Ectodermal cell (in vitro differentiated cells): Measurements from ENCODE around the gene TFIP11. TPM values are rescaled to one million over a fixed set of nuclear protein-coding genes. Genes with fewer than 3 reads are reported as not detected.
A peak's percentile ranks its signal among the peaks of the same experiment; 100 is the strongest.

Experiments used
- H3K27ac ChIP-seq: 2 replicates; pipeline ENCODE4 v1.7.0; 2013; ENCODE audit warnings: mild to moderate bottlenecking, low read depth, low read length; ENCODE audit not compliant: insufficient read depth, poor library complexity, severe bottlenecking
- H3K27me3 ChIP-seq: 2 replicates; pipeline ENCODE4 v1.7.0; 2013; ENCODE audit warnings: mild to moderate bottlenecking, low read length; ENCODE audit not compliant: insufficient read depth, control insufficient read depth, poor library complexity, severe bottlenecking
- H3K36me3 ChIP-seq: one replicate; pipeline ENCODE4 v1.7.0; 2013; ENCODE audit warnings: low read length; ENCODE audit not compliant: control insufficient read depth, insufficient read depth
- H3K4me1 ChIP-seq: one replicate; pipeline ENCODE4 v1.7.0; 2013; ENCODE audit warnings: low read length; ENCODE audit not compliant: control insufficient read depth, insufficient read depth
- H3K4me3 ChIP-seq: 2 replicates; pipeline ENCODE4 v1.7.0; 2013; ENCODE audit warnings: low read depth, low read length, control low read depth; ENCODE audit not compliant: insufficient read depth
- H3K9me3 ChIP-seq: 2 replicates; pipeline ENCODE4 v1.7.0; 2013; ENCODE audit warnings: mild to moderate bottlenecking, low read length, moderate library complexity; ENCODE audit not compliant: control insufficient read depth
- WGBS, 2 experiments: methylation state at CpG; one replicate each; pipeline ENCODE4 v1.1.7; 2013; ENCODE audit warnings: missing lambda C conversion rate in 2 of 2; 5-methylcytosine and 5-hydroxymethylcytosine counted together
- polyA plus RNA-seq, 4 experiments: library from polyadenylated mRNA; stranded (reverse); fragments of 50-300 nt; gene quantifications; one replicate each; pipeline ENCODE4 v1.2.3, GENCODE V29; 2013

Gene TFIP11
- polyA plus RNA-seq (2013, experiment 1 of 4) = 27.0 TPM
- polyA plus RNA-seq (2013, experiment 2 of 4) = 32.3 TPM
- polyA plus RNA-seq (2013, experiment 3 of 4) = 17.7 TPM
- polyA plus RNA-seq (2013, experiment 4 of 4) = 24.4 TPM

DNA sequence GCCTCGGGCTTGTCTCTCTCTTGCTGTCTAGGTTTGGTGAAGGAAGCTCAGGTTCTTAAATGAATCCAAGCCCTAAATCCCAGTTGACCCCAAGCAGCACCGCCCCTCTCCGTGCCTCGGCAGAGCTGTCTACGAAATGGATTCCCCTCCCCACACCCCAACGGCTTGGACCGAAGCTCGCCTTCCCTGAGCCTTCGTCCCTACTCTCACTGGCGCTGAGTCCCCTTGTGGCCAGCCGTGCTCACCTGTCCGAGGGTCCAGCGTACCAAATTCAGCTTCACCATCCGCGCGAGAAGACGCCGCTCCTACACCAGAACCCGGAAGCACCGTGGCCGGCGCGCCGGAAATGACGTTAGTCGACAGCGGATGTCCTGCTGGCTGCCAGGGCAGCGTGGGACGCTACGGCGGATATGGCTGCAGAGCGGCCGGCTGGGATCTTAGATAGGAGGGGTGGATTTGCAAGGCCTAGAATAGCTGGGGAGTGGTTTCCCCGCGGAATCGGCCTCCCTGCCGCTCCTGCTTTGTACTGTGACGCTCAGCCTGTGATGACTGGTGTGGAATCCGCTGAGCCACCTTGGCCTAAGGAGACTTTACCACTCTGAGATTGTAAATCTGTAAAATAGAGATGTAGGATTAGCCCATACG lies at the start of gene TFIP11:
Gene TFIP11 (minus strand): TSS at position 325 of the 645 bp plus-strand sequence. CDS start 2,201 bp downstream, outside the sequence.
- 0 to 1% methylated on average over 40 of the region's 40 CpGs for WGBS, 2 experiments
- peak within 1 kb of the TSS; percentile 83 for H3K4me3 ChIP-seq
- H3K27me3 ChIP-seq = no peaks in the 10 kb centered on the region
- H3K27ac ChIP-seq = no peak within 1 kb of the TSS
- H3K4me1 ChIP-seq = peaks cover 9% of the 10 kb centered on the region
- H3K9me3 ChIP-seq = no peaks in the 10 kb centered on the region
- peaks cover 20% of the 10 kb centered on the region for H3K36me3 ChIP-seq

DNA sequence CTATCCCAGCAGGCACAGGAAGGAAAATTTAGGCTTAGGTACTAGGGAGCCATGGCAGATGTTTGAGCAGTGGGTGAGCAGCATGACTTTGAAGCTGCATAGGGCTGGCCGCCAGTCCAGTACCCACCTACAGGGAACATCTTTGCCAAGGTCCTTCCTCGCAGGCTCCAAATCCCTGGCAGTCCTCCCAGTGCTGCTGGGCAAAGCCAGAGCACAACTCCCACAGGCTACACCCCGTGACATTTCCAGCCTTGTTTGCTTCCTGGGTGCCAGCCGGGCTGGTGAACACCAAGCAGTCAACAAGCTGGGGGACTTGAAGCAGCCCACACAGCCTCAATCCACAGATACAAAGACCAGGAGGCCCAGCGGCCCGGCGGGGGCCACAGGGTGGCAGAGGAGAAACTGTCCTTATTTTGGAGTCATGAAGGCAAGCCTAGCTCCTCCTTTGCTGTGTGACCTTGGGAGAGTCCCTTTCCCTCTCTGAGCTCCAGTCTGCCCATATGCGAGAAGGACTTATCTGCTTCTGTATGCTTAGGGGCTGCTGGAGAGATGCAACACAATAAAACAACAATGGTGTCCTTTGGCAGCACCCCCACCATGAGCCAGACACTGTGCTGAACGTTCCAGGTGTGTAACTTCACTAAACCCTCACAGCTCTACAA lies 49.6 kb upstream of the TFIP11 start:
- Histone ChIP-seq H3K27me3 (no peaks in the 10 kb centered on the region), H3K9me3 (no peaks in the 10 kb centered on the region), H3K36me3 (no peaks in the 10 kb centered on the region), H3K27ac (no peak overlapping the region), H3K4me1 (peaks cover 18% of the 10 kb centered on the region), H3K4me3 (no peak overlapping the region)
- 81 to 84% methylated on average over 9 of the region's 9 CpGs for WGBS, 2 experiments

DNA sequence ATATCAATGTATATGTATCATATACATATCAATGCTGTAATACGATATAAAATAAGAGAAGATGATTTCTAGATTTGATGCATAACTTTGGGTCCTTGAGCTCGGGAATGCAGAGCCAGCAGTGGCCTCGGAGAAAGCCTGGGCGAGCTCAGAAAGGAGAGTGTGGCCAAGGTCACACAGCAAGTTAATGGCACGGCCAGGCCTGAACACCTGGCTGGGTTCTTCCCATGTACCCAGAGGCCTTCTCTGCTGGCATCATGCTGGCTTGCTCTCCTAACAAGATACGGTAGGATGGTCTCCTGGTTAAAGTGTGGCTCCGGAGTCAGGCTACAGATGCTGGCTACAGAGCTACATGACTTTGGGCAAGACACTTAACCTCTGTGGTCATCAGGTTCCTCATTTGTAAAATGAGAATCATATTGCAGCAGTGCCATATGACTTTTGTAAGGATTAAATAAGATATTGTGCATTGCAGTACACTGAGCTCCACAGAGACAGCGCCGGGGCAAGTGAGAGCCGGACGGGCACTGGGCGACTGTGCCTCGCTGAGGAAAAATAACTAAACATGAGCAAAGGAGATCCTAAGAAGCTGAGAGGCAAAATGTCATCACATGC lies 47.8 kb upstream of the TFIP11 start:
- 93 to 94% methylated on average over 13 of the region's 13 CpGs for WGBS, 2 experiments
- Histone ChIP-seq H3K27me3 (no peaks in the 10 kb centered on the region), H3K36me3 (no peaks in the 10 kb centered on the region), H3K27ac (no peak overlapping the region), H3K4me1 (peaks cover 17% of the 10 kb centered on the region), H3K4me3 (no peak overlapping the region), H3K9me3 (no peaks in the 10 kb centered on the region)

DNA sequence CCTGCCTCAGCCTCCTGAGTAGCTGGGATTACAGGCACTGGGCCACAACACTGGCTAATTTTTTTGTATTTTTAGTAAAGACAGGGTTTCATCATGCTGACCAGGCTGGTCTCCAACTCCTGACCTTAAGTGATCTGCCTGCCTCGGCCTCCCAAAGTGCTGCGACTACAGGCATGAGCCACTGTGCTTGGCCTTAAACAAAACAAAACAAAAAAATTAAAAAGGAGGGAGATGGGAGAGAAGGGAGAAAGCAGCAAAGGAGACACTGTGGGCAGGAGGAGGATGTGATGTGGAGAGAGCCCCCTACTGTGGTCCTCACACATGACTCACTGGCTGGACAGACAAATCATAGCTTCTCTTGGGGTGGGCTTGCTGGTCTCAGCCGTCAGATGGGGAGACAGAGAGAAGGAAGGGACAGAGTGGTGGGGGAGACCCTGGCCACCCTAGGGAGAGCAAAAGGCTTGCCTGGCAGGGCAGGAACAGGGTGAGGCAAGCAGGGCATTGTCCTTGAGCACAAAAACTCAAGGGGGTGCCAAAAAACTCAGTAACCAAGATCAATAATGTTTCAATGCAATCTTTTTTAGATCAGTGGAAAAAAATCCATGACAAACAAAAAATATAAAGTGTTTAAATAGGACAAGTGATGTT lies 46.1 kb upstream of the TFIP11 start:
- Histone ChIP-seq H3K36me3 (no peaks in the 10 kb centered on the region), H3K4me1 (peaks cover 12% of the 10 kb centered on the region), H3K27me3 (no peaks in the 10 kb centered on the region), H3K27ac (no peak overlapping the region), H3K4me3 (no peak overlapping the region), H3K9me3 (no peaks in the 10 kb centered on the region)
- WGBS, 2 experiments = 60 to 73% methylated on average over 3 of the region's 3 CpGs

DNA sequence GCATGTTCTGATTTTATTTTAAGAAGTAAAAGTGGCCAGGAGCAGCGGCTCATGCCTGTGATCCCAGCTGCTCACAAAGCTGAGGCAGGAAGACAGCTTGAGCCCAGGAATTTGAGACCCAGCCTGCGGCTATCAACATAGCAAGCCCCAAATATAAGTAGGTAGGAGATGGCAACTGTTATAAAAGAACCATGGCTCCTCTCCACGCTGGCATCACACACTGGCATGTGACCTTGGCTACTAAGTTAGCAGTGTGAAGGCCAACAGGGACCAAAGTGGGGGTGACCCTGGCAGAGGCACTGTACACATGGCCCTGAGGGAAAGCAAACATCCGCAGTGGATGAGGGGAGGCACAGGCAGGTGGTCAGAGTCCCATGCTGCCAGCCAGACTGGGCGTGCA lies 44.6 kb upstream of the TFIP11 start:
- no peak overlapping the region for H3K27ac ChIP-seq
- H3K36me3 ChIP-seq = no peaks in the 10 kb centered on the region
- H3K27me3 ChIP-seq = no peaks in the 10 kb centered on the region
- peaks cover 12% of the 10 kb centered on the region for H3K4me1 ChIP-seq
- no peak overlapping the region for H3K4me3 ChIP-seq
- H3K9me3 ChIP-seq = no peaks in the 10 kb centered on the region
- 92 to 95% methylated on average over 5 of the region's 5 CpGs for WGBS, 2 experiments

DNA sequence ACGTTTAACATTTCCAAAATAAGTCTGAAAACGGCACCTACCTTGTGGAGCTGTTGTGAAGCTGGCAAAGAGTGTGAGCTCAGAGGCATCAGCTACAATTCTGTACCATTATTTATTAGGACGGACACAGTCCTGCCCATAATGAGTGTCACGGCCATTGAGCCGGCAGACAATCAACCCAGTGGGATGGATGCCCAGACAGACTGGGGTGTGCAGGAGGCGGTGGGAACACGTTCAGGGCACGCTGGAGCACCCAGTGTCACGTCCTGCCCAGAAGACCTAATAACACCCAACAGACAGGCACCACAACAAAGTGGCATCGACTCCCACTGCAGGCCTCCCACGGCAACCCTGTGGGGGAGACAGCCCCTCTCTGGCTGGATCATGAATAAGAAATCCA lies 43.2 kb upstream of the TFIP11 start:
- Histone ChIP-seq H3K9me3 (no peaks in the 10 kb centered on the region), H3K36me3 (no peaks in the 10 kb centered on the region), H3K27ac (no peak overlapping the region), H3K4me3 (no peak overlapping the region), H3K27me3 (no peaks in the 10 kb centered on the region), H3K4me1 (peaks cover 19% of the 10 kb centered on the region)
- WGBS, 2 experiments = 89 to 91% methylated on average over 11 of the region's 11 CpGs

DNA sequence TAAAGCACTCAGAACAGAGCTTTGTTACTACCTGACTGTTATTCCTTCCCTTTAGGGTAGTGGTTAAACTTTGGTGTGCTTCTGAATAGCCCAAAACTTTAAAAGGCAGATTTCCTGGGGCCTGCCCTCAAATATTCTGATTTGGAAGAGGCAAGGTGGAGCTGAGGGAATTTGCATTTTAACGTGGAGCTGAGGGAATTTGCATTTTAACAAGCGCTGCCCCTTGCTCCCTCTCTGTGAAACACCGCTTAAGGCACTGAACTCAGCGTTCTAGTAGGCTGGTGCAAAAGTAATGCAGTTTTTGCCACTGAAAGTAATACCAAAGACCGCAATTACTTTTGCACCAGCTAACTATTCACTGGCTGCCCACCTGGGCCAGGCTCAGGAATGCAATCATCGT lies 42.7 kb upstream of the TFIP11 start:
- Histone ChIP-seq H3K9me3 (no peaks in the 10 kb centered on the region), H3K27me3 (no peaks in the 10 kb centered on the region), H3K4me1 (peaks cover 24% of the 10 kb centered on the region), H3K27ac (no peak overlapping the region), H3K4me3 (no peak overlapping the region), H3K36me3 (no peaks in the 10 kb centered on the region)
- WGBS, 2 experiments = 46 to 47% methylated on average over 6 of the region's 6 CpGs

DNA sequence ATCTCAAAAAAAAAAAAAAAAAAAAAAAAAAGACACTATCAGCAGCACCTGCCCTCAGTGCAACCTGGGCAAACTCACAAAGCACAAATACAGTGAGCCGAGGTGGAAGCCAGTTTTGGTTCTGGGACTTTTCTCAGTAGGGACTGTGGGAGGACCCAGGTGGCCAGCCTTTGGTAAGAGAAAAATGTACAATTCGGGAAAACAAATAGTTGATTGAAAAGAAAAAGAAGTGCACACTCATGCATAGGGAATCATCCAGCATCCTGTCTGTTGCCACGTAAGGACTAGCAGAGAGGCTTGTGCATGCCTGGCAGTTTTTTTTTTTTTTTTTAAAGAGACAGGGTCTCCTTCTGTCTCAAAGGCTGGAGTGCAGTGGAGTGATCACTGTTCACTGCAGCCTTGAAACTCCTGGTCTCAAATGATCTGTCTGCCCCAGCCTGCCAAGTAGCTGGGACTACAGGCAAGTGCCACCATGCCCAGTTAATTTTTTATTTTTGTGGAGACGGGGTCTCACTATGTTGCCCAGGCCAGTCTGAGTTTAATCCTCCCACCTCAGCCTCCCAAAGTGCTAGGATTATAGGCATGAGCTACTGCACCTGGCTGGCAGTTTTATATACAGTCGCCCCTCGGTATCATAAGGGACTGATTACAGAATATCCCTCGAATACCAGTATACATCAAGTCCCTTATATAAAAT lies 40.9 kb upstream of the TFIP11 start:
- Histone ChIP-seq H3K27me3 (no peaks in the 10 kb centered on the region), H3K27ac (no peak overlapping the region), H3K36me3 (no peaks in the 10 kb centered on the region), H3K4me3 (no peak overlapping the region), H3K4me1 (peaks cover 19% of the 10 kb centered on the region), H3K9me3 (no peaks in the 10 kb centered on the region)
- WGBS, 2 experiments = 85 to 88% methylated on average over 6 to 7 of the region's 7 CpGs

DNA sequence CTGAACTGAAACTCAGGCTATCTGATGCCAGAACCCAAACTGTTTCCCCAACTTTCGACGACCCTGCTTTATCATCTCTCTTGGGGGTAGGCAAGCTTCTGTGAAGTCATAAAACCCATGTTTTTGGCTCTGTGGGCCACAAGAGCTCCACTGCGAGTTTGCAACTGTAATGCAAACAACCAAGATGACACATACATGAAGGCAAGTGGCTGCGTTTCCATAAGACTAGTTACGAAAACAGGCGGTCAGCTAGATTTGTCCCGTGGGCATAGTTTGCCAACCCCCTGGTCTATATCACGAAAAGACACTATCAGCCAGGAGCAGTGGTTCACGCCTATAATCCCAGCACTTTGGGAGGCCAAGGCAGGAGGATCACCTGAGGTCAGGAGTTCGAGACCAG lies 40.2 kb upstream of the TFIP11 start:
- no peaks in the 10 kb centered on the region for H3K9me3 ChIP-seq
- H3K4me1 ChIP-seq = peaks cover 16% of the 10 kb centered on the region
- no peak overlapping the region for H3K4me3 ChIP-seq
- WGBS, 2 experiments = 62 to 64% methylated on average over 9 to 10 of the region's 10 CpGs
- H3K36me3 ChIP-seq = no peaks in the 10 kb centered on the region
- no peak overlapping the region for H3K27ac ChIP-seq
- H3K27me3 ChIP-seq = no peaks in the 10 kb centered on the region
